Dendritic cell treated with granulocyte-macrophage colony-stimulating factor and Interleukin-4, amounts not matched to agents 40 ng/mL and 50 ng/mL, for 4 days (primary cell): Measurements from ENCODE around the gene TAC3.

Experiments
- H3K27ac Mint-ChIP-seq: one replicate; pipeline ENCODE4 v1.8.0; 2022; ENCODE audit warnings: mild to moderate bottlenecking, mixed read lengths
- H3K27me3 Mint-ChIP-seq: one replicate; pipeline ENCODE4 v1.8.0; 2022; ENCODE audit warnings: mild to moderate bottlenecking, mixed read lengths
- H3K36me3 Mint-ChIP-seq: one replicate; pipeline ENCODE4 v1.8.0; 2022; ENCODE audit warnings: low read depth, mixed read lengths
- H3K4me1 Mint-ChIP-seq: one replicate; pipeline ENCODE4 v1.8.0; 2022; ENCODE audit warnings: low read depth, mixed read lengths
- H3K4me3 Mint-ChIP-seq: one replicate; pipeline ENCODE4 v1.8.0; 2022; ENCODE audit warnings: mild to moderate bottlenecking, moderate library complexity, mixed read lengths
- H3K9me3 Mint-ChIP-seq: one replicate; pipeline ENCODE4 v1.8.0; 2022; ENCODE audit warnings: mixed read lengths
- intact Hi-C: fragments of 100-400 bp; cut with micrococcal nuclease; formaldehyde crosslinking; loops from one replicate; pipeline ENCODE4 v1.15.0; 2022

Gene TAC3

DNA sequence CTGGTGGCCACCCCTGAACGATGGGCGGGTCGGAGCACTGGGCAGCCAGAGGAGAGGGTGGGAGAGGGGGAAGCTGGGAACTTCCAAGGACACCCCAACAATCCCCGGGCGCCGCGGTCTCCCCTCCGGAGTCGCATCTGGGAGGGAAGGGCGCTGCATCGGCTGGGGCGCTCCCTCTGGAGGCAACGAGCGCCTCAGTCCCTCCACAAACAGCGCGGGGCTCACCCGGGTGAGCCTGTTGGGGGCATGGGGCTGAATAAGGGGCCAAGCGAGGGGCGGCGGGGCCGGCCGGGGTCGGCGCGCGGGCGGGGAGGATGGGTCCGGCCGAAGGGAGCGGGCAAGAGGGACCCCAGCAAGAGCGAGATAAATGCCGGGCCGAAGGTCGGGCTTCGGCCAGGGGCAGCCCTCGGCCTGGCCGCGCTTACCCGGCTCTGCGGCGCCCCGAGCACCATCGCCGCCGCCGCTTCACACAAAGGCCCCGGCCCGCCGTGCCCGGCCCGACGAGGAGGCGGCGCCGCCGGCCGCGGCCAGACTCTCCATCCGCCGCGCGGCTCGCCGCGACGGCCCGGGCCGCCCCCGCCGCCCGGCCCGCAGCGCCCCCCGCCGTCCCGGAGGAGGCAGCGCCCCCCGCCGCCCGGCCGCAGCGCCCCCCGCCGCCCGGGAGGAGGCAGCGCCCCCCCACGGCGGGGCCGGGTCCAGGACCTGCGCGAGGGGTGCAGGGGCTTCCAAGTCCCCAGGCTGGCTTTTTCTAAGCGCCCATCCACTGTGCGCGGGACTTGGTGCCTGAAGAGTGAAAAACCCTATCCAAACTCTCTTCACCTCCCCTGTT, 10.1 kb downstream of the TAC3 start, which contains the start of gene ZBTB39:
Gene ZBTB39, minus strand, starts transcription at position 567 of the 829 bp plus-strand sequence. CDS start 1,629 bp downstream, outside the sequence.
- no peaks in the 10 kb centered on the region for H3K27me3 Mint-ChIP-seq
- H3K9me3 Mint-ChIP-seq = no peaks in the 10 kb centered on the region
- peak within 1 kb of the TSS; percentile 89 for H3K27ac Mint-ChIP-seq
- intact Hi-C loops = loop anchor here (5.0 kb wide), 2 partner anchors 41 to 106 kb away; partner anchors contain the start of gene STAT6
- peaks cover 40% of the 10 kb centered on the region for H3K36me3 Mint-ChIP-seq
- H3K4me1 Mint-ChIP-seq = peaks cover 49% of the 10 kb centered on the region
- H3K4me3 Mint-ChIP-seq = peak within 1 kb of the TSS; percentile 85

GRCh38 chr12:57004651-57005050, 11.7 kb downstream of the TAC3 start:
- intact Hi-C loops = loop anchor here (5.0 kb wide), 2 partner anchors 43 to 108 kb away; partner anchors contain the start of gene STAT6
- H3K9me3 Mint-ChIP-seq = no peaks in the 10 kb centered on the region

GRCh38 chr12:57003395-57003794, 12.9 kb downstream of the TAC3 start:
- Mint-ChIP-seq H3K9me3 (no peaks in the 10 kb centered on the region), H3K4me3 (no peak overlapping the region), H3K4me1 (peaks cover 59% of the 10 kb centered on the region), H3K27me3 (no peaks in the 10 kb centered on the region), H3K27ac (no peak overlapping the region), H3K36me3 (peaks cover 64% of the 10 kb centered on the region)
- intact Hi-C loops = no loop called here

More at GRCh38 chr12:57004651-57005050, 11.7 kb downstream of the TAC3 start:
- Mint-ChIP-seq H3K36me3 (peaks cover 53% of the 10 kb centered on the region), H3K4me1 (peaks cover 49% of the 10 kb centered on the region), H3K27me3 (no peaks in the 10 kb centered on the region), H3K4me3 (no peak overlapping the region), H3K27ac (no peak overlapping the region)

- H3K4me1 Mint-ChIP-seq = peaks cover 50% of the 10 kb centered on the region
Measured at GRCh38 chr12:57001448-57001906, 14.9 kb downstream of the TAC3 start.

DNA sequence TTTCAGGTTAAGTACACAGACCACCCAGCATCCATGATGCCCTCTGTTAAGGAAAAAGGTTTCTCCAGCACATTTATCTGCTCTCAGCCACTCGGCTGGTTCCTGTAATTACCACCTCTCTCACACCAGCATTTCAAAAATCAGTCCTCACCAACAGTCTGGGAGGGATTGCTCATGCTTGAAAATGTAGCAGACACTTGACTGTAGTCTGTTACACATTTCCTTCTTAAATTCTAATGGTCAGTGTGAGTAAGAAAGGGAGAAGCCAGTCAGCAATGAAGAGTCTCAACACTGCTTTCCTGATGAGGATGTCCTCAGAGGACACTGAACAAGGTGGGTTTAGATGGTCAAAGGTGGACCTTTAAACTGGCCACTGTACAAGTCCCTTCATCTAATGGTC, 15.9 kb downstream of the TAC3 start:
- intact Hi-C loops = loop anchor here (2.0 kb wide), 1 partner anchor 242 kb away; no protein-coding TSS in a partner anchor

More at GRCh38 chr12:57001448-57001906, 14.9 kb downstream of the TAC3 start:
- Mint-ChIP-seq H3K4me3 (no peak overlapping the region), H3K9me3 (no peaks in the 10 kb centered on the region), H3K36me3 (peaks cover 82% of the 10 kb centered on the region), H3K27me3 (no peaks in the 10 kb centered on the region), H3K27ac (no peak overlapping the region)
- intact Hi-C loops = loop anchor here (1.0 to 2.0 kb wide), 3 partner anchors 161 to 243 kb away; partner anchors contain the start of gene HSD17B6

DNA sequence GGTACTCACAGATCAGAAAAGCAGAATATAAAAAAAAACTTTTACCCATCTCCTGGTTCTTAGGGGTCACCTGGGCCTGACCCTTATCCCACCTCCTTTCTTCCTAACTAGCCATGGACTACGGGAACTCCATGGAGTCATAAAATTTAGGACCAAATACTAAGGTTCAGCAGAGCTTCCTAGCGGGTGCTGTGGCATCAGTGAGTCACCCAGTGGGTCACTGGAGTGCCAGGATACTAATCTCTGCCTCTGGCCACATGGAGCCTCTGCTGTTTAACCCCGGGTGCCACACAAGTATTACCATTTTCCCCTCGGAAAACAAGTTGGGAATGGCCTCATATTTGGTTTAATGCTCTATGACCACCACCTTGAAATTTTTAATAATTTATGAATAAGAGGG, 16.9 kb downstream of the TAC3 start:
- intact Hi-C loops = no loop called here
- no peak overlapping the region for H3K4me3 Mint-ChIP-seq
- no peaks in the 10 kb centered on the region for H3K9me3 Mint-ChIP-seq
- H3K36me3 Mint-ChIP-seq = peaks cover 90% of the 10 kb centered on the region
- no peak overlapping the region for H3K27ac Mint-ChIP-seq
- no peaks in the 10 kb centered on the region for H3K27me3 Mint-ChIP-seq
- H3K4me1 Mint-ChIP-seq = peaks cover 40% of the 10 kb centered on the region

More for the DNA sequence above, 15.9 kb downstream of the TAC3 start:
- H3K4me1 Mint-ChIP-seq = peaks cover 49% of the 10 kb centered on the region
- no peaks in the 10 kb centered on the region for H3K9me3 Mint-ChIP-seq
- no peaks in the 10 kb centered on the region for H3K27me3 Mint-ChIP-seq
- H3K4me3 Mint-ChIP-seq = no peak overlapping the region
- no peak overlapping the region for H3K27ac Mint-ChIP-seq
- peaks cover 88% of the 10 kb centered on the region for H3K36me3 Mint-ChIP-seq

- no peaks in the 10 kb centered on the region for H3K9me3 Mint-ChIP-seq
- H3K27me3 Mint-ChIP-seq = no peaks in the 10 kb centered on the region
- intact Hi-C loops = no loop called here
- peaks cover 85% of the 10 kb centered on the region for H3K36me3 Mint-ChIP-seq
- peaks cover 35% of the 10 kb centered on the region for H3K4me1 Mint-ChIP-seq
- H3K27ac Mint-ChIP-seq = no peak overlapping the region
- H3K4me3 Mint-ChIP-seq = no peak overlapping the region
Measured at GRCh38 chr12:56998981-56999380, 17.3 kb downstream of the TAC3 start.

DNA sequence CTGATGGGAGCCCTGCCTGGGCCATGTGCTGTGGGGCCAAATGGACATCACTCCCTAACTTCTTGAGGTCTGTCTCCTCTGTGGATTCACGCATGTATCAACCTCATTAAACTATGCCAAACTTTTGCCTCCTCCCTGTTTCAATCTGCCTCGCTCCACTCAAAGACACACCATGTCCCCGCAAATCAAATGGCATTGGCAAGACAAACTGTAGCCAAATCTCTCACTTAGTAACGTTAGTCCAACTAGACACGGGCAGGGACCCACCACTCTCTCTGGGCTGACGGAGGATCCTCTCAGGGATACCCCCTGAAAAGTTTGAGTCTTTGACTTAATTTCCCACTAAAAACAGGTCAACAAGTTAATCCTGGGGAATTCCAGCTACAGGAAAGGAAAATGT, 18.0 kb downstream of the TAC3 start:
- Mint-ChIP-seq H3K36me3 (peaks cover 78% of the 10 kb centered on the region), H3K9me3 (no peaks in the 10 kb centered on the region), H3K27ac (no peak overlapping the region), H3K4me3 (no peak overlapping the region), H3K27me3 (no peaks in the 10 kb centered on the region), H3K4me1 (peaks cover 40% of the 10 kb centered on the region)
- intact Hi-C loops = no loop called here

DNA sequence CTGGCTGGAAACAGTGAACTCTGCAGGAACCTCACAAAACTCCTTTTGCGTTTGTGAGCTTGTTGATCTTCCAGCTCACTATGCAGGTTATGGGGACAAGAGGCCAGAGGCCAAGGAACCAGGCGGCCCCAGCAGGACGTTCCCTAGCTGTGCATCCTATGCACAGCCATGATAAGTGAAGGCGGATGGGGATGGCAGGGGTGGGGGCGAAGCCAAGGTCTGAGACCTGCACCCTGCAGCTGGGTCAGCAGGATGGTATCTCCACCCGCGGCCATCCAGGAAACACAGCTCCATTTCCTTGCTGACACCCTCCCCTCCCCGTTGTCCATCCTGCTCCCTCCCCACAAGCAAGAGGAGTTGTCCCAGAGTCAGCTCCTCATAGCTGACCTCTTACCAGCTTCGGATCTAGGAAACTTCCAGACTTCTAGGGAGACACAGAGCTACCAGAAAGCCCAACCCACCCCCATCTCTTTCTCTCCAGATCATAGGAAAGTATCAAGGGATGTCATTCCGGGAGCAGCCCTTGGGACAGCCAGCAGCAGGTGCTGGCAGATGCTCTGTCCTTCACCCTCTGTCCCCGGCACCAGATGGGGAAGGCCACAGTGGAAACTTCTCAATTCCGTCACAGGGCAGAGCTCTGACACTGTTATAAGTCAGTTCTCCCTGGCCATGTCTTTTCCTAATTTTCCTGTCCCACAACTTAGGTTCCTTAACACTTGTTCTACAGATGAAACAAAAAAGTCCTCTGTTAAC, 19.4 kb downstream of the TAC3 start:
- Mint-ChIP-seq H3K27me3 (no peaks in the 10 kb centered on the region), H3K36me3 (peaks cover 65% of the 10 kb centered on the region), H3K27ac (no peak overlapping the region), H3K4me1 (peaks cover 39% of the 10 kb centered on the region), H3K4me3 (no peak overlapping the region), H3K9me3 (no peaks in the 10 kb centered on the region)
- intact Hi-C loops = no loop called here

- no peaks in the 10 kb centered on the region for H3K9me3 Mint-ChIP-seq
- intact Hi-C loops = no loop called here
- no peak overlapping the region for H3K4me3 Mint-ChIP-seq
- no peaks in the 10 kb centered on the region for H3K27me3 Mint-ChIP-seq
- H3K36me3 Mint-ChIP-seq = peaks cover 56% of the 10 kb centered on the region
- H3K27ac Mint-ChIP-seq = peak overlapping the region; percentile 9
- H3K4me1 Mint-ChIP-seq = peaks cover 41% of the 10 kb centered on the region
Measured at GRCh38 chr12:56995930-56996496, 20.3 kb downstream of the TAC3 start.

- Mint-ChIP-seq H3K27me3 (no peaks in the 10 kb centered on the region), H3K9me3 (no peaks in the 10 kb centered on the region), H3K4me3 (no peak overlapping the region), H3K4me1 (peaks cover 47% of the 10 kb centered on the region), H3K36me3 (peaks cover 52% of the 10 kb centered on the region), H3K27ac (no peak overlapping the region)
- intact Hi-C loops = no loop called here
Measured at GRCh38 chr12:56995201-56995929, 21.0 kb downstream of the TAC3 start.

GRCh38 chr12:56994231-56994746, 22.0 kb downstream of the TAC3 start:
- Mint-ChIP-seq H3K4me3 (no peak overlapping the region), H3K4me1 (peaks cover 42% of the 10 kb centered on the region), H3K9me3 (no peaks in the 10 kb centered on the region), H3K27ac (peak overlapping the region; percentile 26), H3K36me3 (peaks cover 42% of the 10 kb centered on the region), H3K27me3 (no peaks in the 10 kb centered on the region)
- intact Hi-C loops = no loop called here

DNA sequence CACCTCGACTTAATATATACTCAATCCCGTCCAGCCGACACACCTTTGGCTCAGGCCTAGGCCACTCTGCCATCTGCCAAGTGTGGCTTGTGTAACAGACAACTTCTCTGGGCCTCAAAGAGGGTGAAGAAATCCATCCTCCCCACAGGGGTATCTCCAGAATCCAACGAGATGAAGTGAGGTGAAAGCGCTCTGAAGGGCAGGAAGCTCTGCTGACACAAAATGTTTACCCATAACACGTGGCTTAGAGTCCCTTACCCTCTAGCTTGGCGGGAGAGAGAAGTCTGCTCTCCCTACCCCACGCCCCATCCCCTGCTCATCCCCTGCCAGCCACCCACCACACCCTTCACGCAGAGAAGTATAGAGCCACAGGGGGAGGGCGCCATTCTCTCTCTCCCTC, 23.0 kb downstream of the TAC3 start:
- Mint-ChIP-seq H3K27me3 (no peaks in the 10 kb centered on the region), H3K36me3 (peaks cover 33% of the 10 kb centered on the region), H3K9me3 (no peaks in the 10 kb centered on the region), H3K4me3 (no peak overlapping the region), H3K27ac (peak overlapping the region; percentile 26), H3K4me1 (peaks cover 44% of the 10 kb centered on the region)
- intact Hi-C loops = no loop called here
